ENCODE measurements around the gene BACE2.

Gene BACE2

GRCh38 chr21:41219498-41220207, 51.7 kb downstream of the BACE2 start:
- TF ChIP-seq CTCF (IDR thresholded peaks at IDR 0.05; ENCODE audit: insufficient read depth, low read length) (no peak), SPI1 (IDR thresholded peaks at IDR 0.05; ENCODE audit: borderline replicate concordance, low read depth) (no peak), REST (IDR thresholded peaks at IDR 0.05; ENCODE audit: insufficient replicate concordance, low read depth) (no peak), POLR2AphosphoS5 (IDR thresholded peaks at IDR 0.05; ENCODE audit: low read depth) (no peak), GABPA (IDR thresholded peaks at IDR 0.05; ENCODE audit: low read depth) (no peak)
- Histone ChIP-seq H3K27ac (replicated peaks) (no peak overlapping the region), H3K27me3 (ENCODE audit: insufficient read depth, poor library complexity, severe bottlenecking) (no peaks in the 10 kb centered on the region), H3K4me3 (replicated peaks; ENCODE audit: insufficient read depth, low read length) (no peak overlapping the region)
- no peak for DNase-seq (ENCODE audit: low read depth in 1 of 2, low spot score in 1 of 2)

DNA sequence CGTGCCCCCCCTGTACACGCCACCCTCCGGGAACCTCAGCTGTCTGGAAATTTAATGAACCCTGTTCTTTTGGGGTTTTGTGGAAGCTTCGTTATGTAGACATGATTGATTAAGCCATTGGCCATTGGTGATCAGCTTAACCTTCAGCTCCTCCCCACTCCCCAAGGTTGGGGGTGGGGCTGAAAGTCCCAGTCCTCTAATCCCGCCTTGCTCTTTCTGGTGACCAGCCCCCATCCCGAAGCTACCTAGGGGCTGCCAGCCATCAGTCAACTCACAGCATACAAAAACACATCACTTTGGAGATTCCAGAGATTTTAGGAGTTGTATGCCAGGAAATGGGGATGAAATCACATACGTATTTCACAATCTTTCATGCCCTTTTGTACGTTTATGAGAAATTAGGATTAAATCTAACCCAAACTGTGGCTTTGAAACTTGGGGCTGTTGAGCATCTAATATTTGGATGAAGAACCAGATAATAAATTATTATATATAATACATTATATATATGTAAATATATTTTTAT, 52.3 kb downstream of the BACE2 start:
- no peak overlapping the region for H3K27ac ChIP-seq (replicated peaks)
- TF ChIP-seq GABPA (IDR thresholded peaks at IDR 0.05; ENCODE audit: low read depth) (no peak), POLR2AphosphoS5 (IDR thresholded peaks at IDR 0.05; ENCODE audit: low read depth) (no peak), REST (IDR thresholded peaks at IDR 0.05; ENCODE audit: insufficient replicate concordance, low read depth) (no peak), CTCF (IDR thresholded peaks at IDR 0.05; ENCODE audit: insufficient read depth, low read length) (no peak), SPI1 (IDR thresholded peaks at IDR 0.05; ENCODE audit: borderline replicate concordance, low read depth) (no peak)
- H3K27me3 ChIP-seq (ENCODE audit: insufficient read depth, poor library complexity, severe bottlenecking), result no peaks in the 10 kb centered on the region
- no peak overlapping the region for H3K4me3 ChIP-seq (replicated peaks; ENCODE audit: insufficient read depth, low read length)
- no peak for DNase-seq (ENCODE audit: low read depth in 1 of 2, low spot score in 1 of 2)

DNA sequence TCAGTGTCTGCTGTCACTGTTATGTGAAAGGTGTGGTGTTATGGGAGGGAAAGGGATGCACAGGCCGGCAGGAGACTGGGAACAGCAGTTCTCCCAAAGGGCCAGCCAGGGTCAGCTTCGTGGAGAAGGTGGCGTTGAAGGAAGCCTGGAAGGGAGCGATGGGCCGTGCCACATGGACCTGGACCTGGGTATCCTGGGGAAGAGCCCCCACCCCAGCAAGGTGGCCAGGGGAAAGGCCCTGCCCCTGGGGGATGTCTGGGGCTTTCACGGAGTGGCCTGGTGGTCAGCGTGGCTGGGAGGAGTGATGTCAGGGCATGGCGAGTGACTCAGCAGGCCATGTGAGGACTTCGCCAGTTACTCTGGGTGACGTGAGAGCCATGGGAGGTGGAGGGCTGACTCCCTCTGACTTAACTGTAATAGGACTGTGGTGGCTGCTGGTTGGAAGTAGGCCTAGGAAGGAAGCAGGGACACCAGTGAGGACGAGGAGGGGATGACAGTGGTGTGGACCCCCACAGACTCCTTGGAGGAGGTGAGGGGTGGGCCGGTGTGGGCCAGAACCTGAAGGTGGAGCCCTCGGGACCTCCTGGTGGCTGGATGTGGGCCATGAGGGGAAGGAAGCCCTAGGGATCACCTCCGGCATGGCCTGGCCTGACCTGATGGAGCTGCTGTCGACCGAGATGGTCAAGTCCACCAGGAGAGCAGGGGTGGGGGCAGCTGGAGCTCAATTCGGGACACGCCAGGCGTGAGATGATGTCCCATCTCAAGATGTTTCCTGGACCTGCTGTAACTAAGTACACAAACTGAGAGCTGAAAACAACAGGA, 54.5 kb downstream of the BACE2 start:
- TF ChIP-seq REST (IDR thresholded peaks at IDR 0.05; ENCODE audit: insufficient replicate concordance, low read depth), result no peak
- no peak for TF ChIP-seq SPI1 (IDR thresholded peaks at IDR 0.05; ENCODE audit: borderline replicate concordance, low read depth)
- TF ChIP-seq GABPA (IDR thresholded peaks at IDR 0.05; ENCODE audit: low read depth), result no peak
- no peak for TF ChIP-seq POLR2AphosphoS5 (IDR thresholded peaks at IDR 0.05; ENCODE audit: low read depth)
- TF ChIP-seq CTCF (IDR thresholded peaks at IDR 0.05; ENCODE audit: insufficient read depth, low read length), result no peak
- H3K27me3 ChIP-seq (ENCODE audit: insufficient read depth, poor library complexity, severe bottlenecking), result no peaks in the 10 kb centered on the region
- no peak for DNase-seq (ENCODE audit: low read depth in 1 of 2, low spot score in 1 of 2)
- no peak overlapping the region for H3K4me3 ChIP-seq (replicated peaks; ENCODE audit: insufficient read depth, low read length)
- no peak overlapping the region for H3K27ac ChIP-seq (replicated peaks)
